IPS-NIHi7 (cell line): Measurements from ENCODE around the gene REELD1.

Experiments
- DNase-seq: peaks from one replicate; pipeline ENCODE4 v3.0.0; 2012; ENCODE audit warnings: mixed read lengths; ENCODE audit errors: extremely low spot score

Gene REELD1

DNA sequence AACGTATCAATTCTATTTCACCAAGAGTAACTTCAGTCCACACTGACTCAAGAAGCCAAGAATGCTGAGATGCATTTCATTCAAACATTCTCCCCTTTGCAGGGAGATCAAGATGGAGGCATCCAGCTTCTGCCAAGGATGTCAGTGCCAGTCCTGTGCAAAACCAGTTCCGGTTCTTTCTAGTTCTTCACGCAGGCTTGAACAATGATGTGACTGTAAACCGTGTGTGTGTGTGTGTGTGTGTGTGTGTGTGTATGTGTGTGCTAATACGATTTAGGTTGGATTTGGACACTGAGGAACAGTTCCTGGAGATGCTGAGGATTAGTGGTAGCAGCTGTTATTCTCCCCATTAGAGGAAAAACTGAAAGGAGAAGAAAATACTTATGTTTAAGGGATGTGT is at the start of gene REELD1:
Gene REELD1, plus strand, starts transcription at position 301 of the 400 bp plus-strand sequence. CDS start 2,415 bp downstream, outside the sequence.
- DNase-seq: no peak

DNA sequence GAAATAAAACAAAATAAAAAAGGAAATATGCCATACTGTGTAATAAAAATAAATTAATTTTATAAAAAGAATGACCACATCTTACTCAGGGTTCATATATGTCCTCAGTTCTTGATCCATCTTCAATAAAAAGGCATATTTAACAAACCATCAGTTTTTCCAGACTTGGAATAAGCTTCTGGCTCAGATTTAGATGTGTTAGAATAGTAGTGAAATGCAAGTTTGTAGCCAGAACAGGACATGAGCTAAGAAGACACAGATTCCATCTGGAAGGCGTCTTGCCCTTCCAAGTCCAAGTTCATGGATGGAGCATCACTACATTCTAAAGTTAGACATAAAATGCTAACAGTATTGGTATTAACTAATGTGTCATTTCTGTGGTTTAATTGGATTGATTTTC is 49.1 kb upstream of the REELD1 start:
- no peak for DNase-seq

DNA sequence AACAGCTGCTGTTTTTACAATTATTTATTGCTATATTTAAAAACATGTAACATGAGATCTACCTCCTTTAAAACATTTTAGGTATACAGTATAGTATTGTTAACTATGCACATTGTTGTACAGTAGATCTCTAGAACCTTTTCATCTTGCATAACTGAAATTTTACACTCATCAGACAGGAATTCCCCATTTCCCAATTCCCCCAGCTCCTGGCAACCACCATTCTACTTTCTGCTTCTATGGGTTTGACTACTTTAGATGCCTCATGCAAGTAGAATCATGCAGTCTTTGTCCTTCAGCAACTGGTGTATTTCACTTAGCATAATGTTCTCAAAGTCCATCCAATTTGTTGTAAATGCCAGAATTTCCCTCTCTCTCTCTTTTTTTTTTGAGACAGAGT is 48.5 kb upstream of the REELD1 start:
- DNase-seq: no peak

DNA sequence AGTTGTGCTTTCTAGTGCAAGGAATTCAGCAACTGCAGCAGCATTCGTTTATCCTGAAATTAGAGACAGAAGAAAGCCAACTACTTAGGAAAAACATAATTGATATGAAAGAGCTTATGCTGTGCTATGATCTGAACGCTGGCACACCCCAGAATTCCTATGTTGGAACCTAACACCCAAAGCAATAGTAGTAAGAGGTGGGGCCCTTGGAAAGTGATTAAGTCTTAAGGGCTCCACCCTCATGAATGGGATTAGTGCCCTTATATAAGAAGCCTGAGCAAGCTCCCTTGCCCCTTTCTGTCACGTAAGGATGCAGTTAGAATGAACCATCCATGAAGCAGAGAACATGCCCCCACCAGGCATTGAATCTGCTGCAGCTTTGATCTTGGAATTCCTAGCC is 44.2 kb upstream of the REELD1 start:
- no peak for DNase-seq

DNA sequence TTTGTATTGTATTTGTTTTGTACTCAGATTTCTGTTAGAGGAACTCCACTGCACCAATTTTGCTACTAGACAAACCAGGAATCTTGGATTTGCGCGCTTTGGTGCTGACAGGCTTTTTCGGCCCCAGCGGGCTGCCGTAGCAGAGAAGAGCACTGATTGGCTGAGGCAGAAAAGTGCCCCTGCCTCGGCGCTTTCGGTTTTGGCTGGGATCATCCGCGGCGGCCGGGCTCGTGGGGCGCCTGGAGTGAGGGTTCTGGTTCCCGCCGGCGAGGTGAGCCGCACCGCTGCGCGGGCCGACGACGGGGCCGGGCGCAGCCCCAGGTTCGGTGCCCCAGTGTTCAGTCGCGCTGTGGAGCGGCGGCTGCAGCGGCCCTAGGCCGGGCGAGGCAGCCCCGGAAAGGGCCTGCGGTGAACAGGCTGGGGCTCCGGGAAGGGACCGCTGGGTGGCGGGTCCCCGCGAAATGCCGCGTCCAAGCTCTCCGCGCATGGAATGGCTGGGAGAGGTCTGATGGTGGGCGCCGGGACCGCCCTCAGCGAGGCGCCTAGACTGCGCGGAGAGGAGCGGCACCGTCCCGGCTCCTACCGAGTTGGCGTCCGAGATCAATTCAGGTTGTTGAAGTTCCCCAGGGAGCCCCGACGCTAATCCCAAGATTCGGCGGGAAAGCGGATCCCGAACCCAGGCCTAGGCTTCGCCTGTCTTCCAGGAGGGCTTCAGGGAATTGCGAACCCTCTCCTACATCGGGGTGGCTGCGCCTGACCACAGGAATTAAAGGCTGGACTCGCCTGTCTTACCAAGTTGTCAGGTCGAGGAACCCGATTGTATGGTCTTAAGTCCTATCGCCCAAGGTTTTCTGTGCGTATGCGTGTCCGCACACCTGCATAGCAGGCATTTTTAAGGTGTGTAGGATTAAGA is 38.5 kb upstream of the REELD1 start, which contains the start of gene LSM6:
Gene LSM6, plus strand, starts transcription at position 178 of the 913 bp plus-strand sequence. CDS start 7,204 bp downstream, outside the sequence.
- DNase-seq: peak; percentile 90

DNA sequence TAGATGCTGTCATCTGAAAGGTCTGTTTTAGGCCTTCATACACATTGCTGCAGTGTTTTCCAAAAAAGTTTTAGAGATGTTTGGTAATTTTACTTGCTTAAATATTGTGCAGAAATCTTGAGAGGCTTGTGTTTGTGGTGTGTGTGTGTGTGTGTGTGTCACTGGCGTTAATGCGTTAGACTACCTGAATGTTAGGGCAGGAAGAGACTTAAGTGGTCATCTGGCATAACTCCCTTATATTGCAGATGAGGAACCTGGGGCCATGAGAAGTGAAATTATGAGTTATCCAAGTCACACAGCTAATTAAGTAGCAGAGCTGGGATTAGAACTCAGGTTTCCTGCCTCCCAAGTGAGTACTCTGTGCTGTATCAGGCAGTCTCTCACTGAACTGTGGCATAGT is 37.4 kb upstream of the REELD1 start:
- DNase-seq: no peak

DNA sequence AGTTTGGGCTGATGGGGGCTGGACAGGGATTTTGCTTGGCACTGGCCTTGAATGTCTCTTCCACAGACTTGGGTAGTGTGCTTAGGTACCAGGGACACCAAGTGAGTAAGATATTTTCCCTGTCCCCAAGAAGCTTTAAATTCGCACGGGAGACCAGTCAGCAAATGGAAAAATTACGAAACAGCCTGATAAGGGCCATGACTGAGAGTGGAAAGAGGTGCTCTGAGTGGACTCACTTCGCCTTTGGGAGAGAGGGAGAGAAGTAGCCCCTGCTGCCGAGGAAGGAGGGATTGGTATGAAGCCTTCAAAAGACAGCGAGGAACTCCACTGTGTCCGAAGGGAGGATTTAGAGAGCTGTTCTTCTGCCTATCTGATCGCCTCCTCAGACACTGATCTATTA is 36.2 kb upstream of the REELD1 start:
- DNase-seq: no peak

DNA sequence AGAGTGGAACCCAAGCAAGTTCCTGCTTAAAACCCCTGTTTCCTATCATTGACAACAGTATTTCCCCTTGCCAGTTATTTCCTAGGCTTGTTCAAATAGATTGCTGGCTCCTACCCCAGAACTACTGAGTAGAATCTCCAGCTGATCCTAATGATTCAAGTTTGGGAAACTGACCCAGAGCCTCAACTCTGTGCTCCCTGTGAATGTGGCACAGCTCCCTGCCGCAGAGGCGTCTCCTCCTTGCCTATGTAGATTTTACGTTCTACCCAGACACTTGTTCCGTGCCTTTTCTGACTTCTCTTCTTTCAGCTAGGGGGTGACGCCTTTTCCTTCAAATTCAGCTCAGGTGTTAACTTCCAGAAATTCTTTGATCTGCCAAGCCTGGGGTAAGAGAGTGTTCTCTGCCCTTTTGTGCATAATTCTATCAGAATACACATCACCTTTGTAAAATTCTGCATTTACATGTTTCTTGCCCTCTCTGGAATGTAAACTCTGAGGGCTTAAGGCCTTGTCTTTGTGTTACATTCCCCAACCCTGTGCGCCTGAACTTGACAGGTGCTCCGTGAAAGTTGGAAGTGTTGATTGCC is 34.5 kb upstream of the REELD1 start:
- peak; percentile 18 for DNase-seq

DNA sequence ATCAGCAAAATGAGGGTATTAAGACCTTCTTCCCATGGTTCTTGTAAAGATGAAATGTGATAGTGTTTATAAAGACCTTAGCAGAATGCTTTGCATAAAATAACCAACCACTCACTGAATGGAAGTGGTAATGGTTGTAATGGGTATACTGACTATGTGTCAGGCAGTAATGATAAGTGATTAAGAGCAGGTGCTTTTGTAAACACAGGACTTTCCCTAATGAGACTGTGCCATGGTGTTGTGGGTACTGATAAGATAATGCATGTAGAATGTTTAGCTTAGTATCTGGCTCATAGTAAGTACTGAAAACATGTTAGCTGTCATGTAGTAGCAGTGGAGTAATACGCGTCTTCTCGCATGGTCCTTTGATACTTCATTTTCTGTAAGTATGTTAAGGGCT is 31.9 kb upstream of the REELD1 start:
- no peak for DNase-seq

DNA sequence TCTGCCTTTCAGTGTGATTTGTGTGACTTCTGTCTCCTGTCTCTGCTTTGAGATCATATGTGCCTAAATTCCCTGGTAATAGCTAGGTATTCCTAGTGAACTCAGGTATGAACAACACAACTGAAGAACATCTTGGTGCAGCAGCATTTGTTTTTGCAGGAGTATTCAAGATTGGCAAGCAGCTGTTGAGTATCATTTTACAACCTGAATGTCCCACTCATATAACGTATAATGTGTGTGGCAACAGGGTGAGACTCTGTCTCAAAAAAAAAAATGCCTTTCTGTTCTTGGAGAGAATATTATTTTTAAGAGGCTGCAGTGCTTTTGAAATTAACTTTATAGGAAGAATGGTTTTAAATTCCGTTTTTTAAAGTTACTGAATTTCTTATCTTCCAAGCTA is 31.1 kb upstream of the REELD1 start:
- no peak for DNase-seq

DNA sequence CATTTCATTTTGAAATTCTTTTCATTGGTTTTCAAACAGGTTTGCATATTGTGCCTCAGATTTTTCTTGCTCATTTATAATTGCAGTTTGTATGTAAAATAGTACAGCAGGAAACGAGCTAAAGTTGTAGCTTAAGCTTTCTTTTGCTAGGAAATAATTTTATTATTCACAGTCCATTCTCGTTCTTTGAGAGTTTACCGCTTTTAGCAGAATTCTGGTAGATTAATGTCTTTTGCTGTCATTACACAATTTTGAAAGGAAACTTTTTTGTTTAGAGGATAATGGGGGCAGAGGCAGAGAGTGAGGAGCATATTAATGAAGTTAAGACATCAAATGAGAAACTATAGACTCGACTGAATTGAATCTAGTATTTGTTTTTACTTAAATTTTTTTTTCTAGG is 28.3 kb upstream of the REELD1 start:
- DNase-seq: no peak

DNA sequence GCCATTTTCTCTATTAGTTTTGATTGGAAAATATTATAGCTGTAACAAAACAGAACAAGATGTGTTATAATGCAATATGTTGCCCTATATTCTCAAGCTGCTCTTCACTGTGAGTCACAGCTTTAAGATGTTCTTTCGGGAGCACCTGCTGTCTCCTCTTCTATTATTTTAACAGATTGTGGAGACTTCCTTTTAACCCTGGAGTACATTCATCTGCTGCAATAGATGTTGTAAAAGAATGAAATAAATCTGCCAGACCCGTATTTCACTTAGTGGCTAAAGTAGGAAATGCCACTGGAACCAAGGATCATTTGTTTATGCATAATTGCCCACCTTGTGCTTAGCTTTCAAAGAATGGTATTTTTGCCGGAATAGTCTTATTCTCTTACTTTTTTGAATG is 27.7 kb upstream of the REELD1 start:
- no peak for DNase-seq

DNA sequence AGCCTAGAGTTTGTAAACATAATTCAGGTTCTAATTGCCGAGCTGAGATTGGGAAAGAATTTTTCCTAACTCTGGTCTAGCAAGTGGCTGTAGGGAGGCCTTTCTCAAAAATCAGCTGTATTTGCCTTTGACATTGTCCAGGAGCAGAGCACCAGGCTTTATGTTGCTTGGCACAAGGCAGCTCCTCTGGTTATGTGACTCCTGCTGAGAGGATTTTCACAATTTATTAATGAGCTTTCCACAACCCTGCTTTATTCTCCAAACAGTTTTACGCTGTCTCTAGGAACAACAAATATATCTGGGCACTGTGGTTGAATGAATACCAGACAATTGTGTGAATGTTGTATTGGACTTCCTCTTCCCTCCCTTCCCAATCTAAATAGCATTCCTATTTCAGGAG is 23.9 kb upstream of the REELD1 start:
- DNase-seq: no peak

DNA sequence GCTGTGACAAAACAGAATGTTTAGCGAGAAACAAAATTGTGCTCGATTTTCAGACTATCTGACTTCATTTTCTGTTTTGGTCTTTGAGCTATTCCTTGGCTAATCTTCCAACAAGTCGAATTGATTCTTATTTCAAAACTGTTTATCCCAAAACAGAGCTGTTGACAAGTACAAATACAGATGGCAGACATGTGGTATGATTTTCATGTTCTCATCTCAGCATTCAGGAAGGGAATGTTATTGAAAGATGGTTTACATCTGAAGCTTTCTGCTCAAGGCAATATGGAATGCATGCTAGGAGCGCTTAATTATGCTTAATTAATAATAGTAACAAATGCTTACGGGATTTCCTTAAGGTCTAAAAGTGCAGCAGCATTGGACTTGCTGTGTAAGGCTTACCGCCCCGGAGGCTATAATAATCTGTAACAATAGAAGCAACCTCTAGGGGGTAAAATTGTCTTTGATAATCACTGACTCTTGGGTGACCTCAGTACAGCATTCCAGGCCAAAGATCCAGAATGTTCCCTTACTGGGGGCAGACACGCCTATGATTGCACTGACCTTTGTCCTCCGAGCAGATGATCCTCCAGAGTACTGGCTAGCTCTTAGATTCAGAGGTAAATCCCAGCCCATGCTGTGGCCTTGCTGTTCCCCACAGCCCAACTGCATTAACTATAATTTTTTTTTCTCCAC is 22.4 kb upstream of the REELD1 start:
- no peak for DNase-seq

DNA sequence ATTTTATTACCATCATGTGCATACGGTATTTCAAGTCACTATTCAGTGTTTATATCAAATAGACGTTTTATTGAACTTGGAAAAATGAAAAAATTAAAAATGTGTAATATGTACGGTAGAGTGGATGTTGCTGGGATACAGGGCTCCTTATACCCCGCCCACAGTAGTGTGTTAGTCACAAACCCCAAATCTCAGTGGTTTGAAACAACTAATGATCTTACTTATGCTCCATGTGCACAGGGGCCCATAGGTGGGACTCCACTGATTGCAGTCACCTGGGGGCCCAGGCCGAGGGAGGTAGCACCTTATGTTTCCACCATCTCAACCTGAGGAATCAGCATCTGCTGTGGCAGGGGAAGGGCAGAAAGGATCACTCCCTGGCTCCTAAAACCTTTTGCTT is 20.7 kb upstream of the REELD1 start:
- DNase-seq: no peak

DNA sequence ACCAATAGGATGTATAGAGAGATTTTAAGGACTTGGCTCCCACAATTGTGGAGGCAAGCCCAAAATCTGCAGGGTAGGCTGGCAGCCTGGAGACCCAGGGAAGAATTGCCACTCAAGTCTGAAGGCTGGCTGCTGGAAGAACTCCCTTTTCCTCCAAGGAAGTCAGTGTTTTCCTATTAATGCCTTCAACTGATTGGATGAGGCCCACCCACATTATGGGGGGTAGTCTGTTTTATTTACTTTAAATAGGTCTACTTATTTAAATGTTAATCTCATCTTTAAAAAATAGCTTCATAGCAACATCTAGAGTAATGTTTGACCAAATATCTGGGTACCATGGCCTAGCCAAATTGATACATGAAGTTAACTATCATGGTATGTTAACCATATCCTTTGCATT is 20.1 kb upstream of the REELD1 start:
- no peak for DNase-seq

DNA sequence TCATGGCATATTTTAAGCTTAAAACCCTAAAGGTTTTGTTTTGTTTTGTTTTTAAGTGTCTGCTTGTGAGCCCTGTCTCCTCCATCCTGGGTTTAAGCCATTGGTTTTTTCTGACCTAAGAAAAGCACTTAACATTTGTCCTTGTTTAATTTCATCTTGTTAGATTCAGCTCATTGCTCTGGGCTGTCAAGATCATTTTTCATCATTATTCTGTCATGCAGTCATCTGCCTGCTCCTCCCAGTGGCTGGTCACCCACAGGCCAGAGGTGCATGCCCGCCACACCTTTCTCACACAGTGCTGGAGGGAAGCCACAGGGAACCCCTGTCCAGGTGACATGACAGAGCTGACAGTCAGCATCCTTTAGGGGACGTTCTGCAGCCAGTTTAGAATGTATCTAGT is 11.7 kb upstream of the REELD1 start:
- no peak for DNase-seq

DNA sequence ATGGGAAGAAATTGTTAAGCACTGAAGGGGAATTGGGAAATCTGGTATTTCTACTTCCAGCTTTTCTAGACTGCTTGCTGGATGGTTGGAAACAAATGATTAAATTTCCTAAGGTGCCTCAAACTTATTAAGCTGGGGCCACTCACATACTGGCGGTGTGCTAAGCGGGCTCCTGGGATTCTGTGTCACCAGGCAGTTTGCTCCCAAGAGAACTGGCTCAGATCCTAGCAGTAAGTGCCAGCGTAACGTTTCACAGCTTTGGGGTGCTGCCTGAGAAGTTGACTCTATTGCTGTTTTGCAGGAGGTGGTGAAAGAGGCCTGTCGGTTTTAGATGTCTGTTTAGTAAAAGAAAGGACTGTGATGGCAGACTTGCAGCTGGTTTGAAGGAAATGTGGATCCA is 6.9 kb upstream of the REELD1 start:
- no peak for DNase-seq

DNA sequence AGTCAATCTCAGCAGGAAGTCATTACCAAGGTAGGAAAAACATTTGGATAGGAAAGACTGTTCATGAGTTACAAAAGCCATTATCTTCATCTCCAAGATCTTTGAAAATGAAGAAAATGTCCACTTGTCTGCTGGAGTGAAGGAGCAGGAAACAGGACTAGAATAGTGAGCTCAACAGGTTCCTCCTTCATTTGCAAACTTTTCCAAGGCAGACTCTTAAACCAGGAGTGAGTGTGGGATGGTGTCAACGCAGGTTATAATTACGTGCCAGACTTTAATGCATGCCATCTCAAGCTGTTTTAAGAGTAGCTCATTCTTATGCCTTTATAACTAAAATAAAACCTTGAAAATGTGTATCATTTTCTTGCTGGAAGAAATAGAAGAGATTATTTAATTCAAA is 3.4 kb upstream of the REELD1 start:
- DNase-seq: no peak

DNA sequence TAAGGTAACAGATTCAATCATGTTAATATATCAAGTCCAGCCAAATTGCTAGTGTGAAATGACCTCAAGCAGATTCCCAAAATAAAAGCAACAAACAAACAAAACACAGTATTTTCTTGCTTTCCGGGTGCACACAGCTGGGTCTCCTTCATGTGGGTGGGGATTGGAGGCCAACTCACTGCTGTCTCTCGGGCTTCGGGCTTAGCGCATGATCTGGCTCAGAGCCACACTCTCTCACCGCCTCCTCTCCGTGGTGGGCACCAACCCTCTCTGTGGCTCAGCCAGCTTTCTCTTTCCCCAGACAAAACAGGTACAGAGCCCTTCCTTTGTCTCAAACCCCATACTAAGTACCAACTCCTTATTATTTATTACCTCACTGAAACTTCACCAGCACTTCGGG is 2.9 kb upstream of the REELD1 start:
- no peak for DNase-seq

DNA sequence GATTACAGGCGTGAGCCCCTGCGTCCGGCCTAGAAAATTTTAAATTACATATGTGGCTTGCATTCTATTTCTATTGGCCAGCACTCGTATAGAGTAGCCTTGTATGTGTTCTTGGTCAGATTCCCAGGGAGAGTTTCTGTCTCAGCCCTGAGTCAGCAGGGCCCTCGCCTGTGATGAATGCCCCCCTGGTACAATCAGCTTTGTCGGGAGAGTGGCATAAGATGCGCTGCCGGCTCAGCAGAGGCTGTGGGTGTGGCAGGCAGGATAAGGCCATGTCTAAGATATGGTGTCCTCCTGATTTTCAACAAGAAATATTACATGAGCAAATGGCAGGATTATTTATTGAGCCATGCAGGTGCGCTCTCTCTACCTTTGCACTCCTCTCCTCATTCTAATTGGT is 1.6 kb upstream of the REELD1 start:
- no peak for DNase-seq

DNA sequence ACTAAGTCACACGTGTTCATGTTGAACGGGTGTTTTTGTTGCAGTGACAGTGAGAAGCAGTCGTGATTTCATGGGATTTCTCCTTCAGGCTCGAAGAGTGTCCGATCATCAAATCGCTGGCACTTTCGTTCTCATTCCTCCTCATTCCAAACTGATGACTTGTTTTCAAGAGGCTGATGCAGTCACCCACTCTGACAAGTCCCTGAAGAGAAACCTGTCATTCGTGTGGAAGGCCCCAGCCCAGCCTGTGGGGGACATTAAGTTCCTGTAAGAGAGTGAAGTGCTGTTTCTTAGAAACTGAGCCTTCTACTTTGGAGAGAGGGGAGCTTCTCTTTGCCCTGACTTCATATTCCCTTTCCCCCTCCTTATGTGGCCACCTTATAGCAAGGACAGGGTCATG is 8.0 kb downstream of the REELD1 start:
- no peak for DNase-seq
